Esophagus muscularis mucosa (tissue), 4 donors: Measurements from ENCODE around the gene CALML4. TPM values are rescaled to one million over a fixed set of nuclear protein-coding genes. Genes with fewer than 3 reads are reported as not detected.
A peak's percentile ranks its signal among the peaks of the same experiment; 100 is the strongest.
"Not testable (repeated sequence)": the region's sequence is repeated elsewhere in the genome, so short reads cannot be mapped to it uniquely, and the experiment has no call there.

Experiments
- DNase-seq: peaks from one replicate; pipeline ENCODE4 v3.0.0-alpha.2; 2017; ENCODE audit errors: extremely low spot score
- H3K27ac ChIP-seq, 4 donors: fragments of 200-600 bp; sonication (generic); replicated peaks in 1 of 4; 1 replicate in 3 of 4; 2 replicates in 1 of 4; pipeline ENCODE4 v1.5.1; 2016 to 2019; ENCODE audit warnings: mild to moderate bottlenecking in 1 of 4
- H3K27me3 ChIP-seq, 4 donors: fragments of 200-600 bp; sonication (generic); one replicate each; pipeline versions ENCODE4 v1.5.1 to v1.6.0; 2016 to 2019
- H3K36me3 ChIP-seq, 4 donors: fragments of 200-600 bp; sonication (generic); one replicate each; pipeline ENCODE4 v1.5.1; 2016 to 2019
- H3K4me1 ChIP-seq, 4 donors: fragments of 200-600 bp; sonication (generic); one replicate each; pipeline ENCODE4 v1.5.1; 2016 to 2019
- H3K4me3 ChIP-seq, 4 donors: fragments of 200-600 bp; sonication (generic); 1 replicate in 2 of 4; 2 replicates in 2 of 4; pipeline ENCODE4 v1.5.1; 2016 to 2019; ENCODE audit warnings: mild to moderate bottlenecking in 4 of 4, moderate library complexity in 1 of 4
- H3K9me3 ChIP-seq, 4 donors: fragments of 200-600 bp; sonication (generic); 1 replicate in 3 of 4; 2 replicates in 1 of 4; pipeline ENCODE4 v1.5.1; 2016 to 2019
- CTCF ChIP-seq, 3 experiments: fragments of 200-600 bp in 2 of 3; fragments of 450-650 bp in 1 of 3; sonication (generic) in 2 of 3; IDR thresholded peaks; one replicate each; pipeline ENCODE4 v1.5.1; 2017 to 2019; ENCODE audit warnings: antibody characterized with exemption in 3 of 3, mild to moderate bottlenecking in 2 of 3, moderate library complexity in 1 of 3
- EP300 ChIP-seq: sonication (generic); formaldehyde crosslinking; IDR thresholded peaks from one replicate; pipeline ENCODE4 v1.6.1; 2017; ENCODE audit warnings: antibody characterized with exemption
- POLR2A ChIP-seq: fragments of 450-650 bp; IDR thresholded peaks from one replicate; pipeline ENCODE4 v1.6.1; 2017; ENCODE audit warnings: antibody characterized with exemption, moderate library complexity, mild to moderate bottlenecking, low read depth
- POLR2AphosphoS5 ChIP-seq, 2 donors: sonication (generic); formaldehyde crosslinking; IDR thresholded peaks; one replicate each; pipeline ENCODE4 v1.6.1; 2017; ENCODE audit warnings: antibody characterized with exemption in 2 of 2
- WGBS: methylation state at CpG from one replicate; pipeline ENCODE4 v1.1.5; 2018; 5-methylcytosine and 5-hydroxymethylcytosine counted together
- intact Hi-C: fragments of 100-400 bp; cut with DNase I; formaldehyde crosslinking; loops from one replicate; pipeline ENCODE4 v1.15.1; 2023
- total RNA-seq, 4 donors: library from RNA; depleted of rRNA; stranded (reverse); fragments of >200 nt; gene quantifications; one replicate each; pipeline versions ENCODE4 v1.1.0 to v1.2.1, GENCODE V29; 2016

Gene CALML4
- total RNA-seq, 4 donors from 2014 or later = 14.2 to 45.8 (median 32.1) TPM

- no peak overlapping the region for H3K27ac ChIP-seq
- TF ChIP-seq CTCF (IDR thresholded peaks at IDR 0.05) = no peak
- TF ChIP-seq POLR2A = no peak
- TF ChIP-seq EP300 = no peak
- no peak for TF ChIP-seq POLR2AphosphoS5 (IDR thresholded peaks at IDR 0.05)
- H3K9me3 ChIP-seq = no peaks in the 10 kb centered on the region
- H3K36me3 ChIP-seq = peaks cover 0 to 52% (median 24%) of the 10 kb centered on the region in 4 donors
- no peak for DNase-seq
- intact Hi-C loops = no loop called here
- H3K4me1 ChIP-seq = peaks cover 9 to 24% (median 21%) of the 10 kb centered on the region in 4 donors
- H3K4me3 ChIP-seq = no peak overlapping the region
- WGBS = 98% methylated on average over 4 of the region's 4 CpGs
- H3K27me3 ChIP-seq = no peaks in the 10 kb centered on the region
These were observed 32.0 kb downstream of the CALML4 start for GRCh38 chr15:68173119-68173518.

- DNase-seq, H3K27me3 ChIP-seq, intact Hi-C loops, H3K27ac ChIP-seq, H3K4me3 ChIP-seq, H3K9me3 ChIP-seq: not testable (repeated sequence)
- peaks cover under 1 to 42% (median 19%) of the 10 kb centered on the region in 4 donors for H3K36me3 ChIP-seq
- peaks cover 0 to 13% (median 11%) of the 10 kb centered on the region in 4 donors for H3K4me1 ChIP-seq
- 83% methylated on average over 2 of the region's 2 CpGs for WGBS
These were observed 33.1 kb downstream of the CALML4 start for GRCh38 chr15:68172037-68172436.

- peaks cover 13 to 32% (median 23%) of the 10 kb centered on the region in 4 donors for H3K36me3 ChIP-seq
- 87% methylated on average over 4 of the region's 4 CpGs for WGBS
These were observed 38.3 kb downstream of the CALML4 start for GRCh38 chr15:68166847-68167246.

GRCh38 chr15:68163191-68163590, 41.9 kb downstream of the CALML4 start:
- TF ChIP-seq POLR2A (no peak), POLR2AphosphoS5 (IDR thresholded peaks at IDR 0.05) (no peak), CTCF (IDR thresholded peaks at IDR 0.05) (no peak), EP300 (no peak)
- Histone ChIP-seq H3K27ac (no peak overlapping the region), H3K9me3 (no peaks in the 10 kb centered on the region), H3K27me3 (no peaks in the 10 kb centered on the region), H3K4me1 (peaks cover 5 to 28% (median 18%) of the 10 kb centered on the region in 4 donors), H3K36me3 (peaks cover 9 to 44% (median 27%) of the 10 kb centered on the region in 4 donors), H3K4me3 (no peak overlapping the region)
- intact Hi-C loops = no loop called here
- DNase-seq = no peak

More at GRCh38 chr15:68166847-68167246, 38.3 kb downstream of the CALML4 start:
- Histone ChIP-seq H3K9me3 (no peaks in the 10 kb centered on the region), H3K27ac (no peak overlapping the region), H3K4me3 (no peak overlapping the region), H3K4me1 (peaks cover 0 to 14% (median 7%) of the 10 kb centered on the region in 4 donors), H3K27me3 (no peaks in the 10 kb centered on the region)
- intact Hi-C loops = no loop called here
- no peak for DNase-seq
- TF ChIP-seq EP300 = no peak
- no peak for TF ChIP-seq POLR2AphosphoS5 (IDR thresholded peaks at IDR 0.05)
- no peak for TF ChIP-seq POLR2A
- no peak for TF ChIP-seq CTCF (IDR thresholded peaks at IDR 0.05)

- no peak overlapping the region for H3K4me3 ChIP-seq
- no peak for DNase-seq
- no peaks in the 10 kb centered on the region for H3K9me3 ChIP-seq
- H3K27ac ChIP-seq = peak overlapping the region; percentile 67 to 80 (median 70)
- peaks cover 17 to 55% (median 50%) of the 10 kb centered on the region in 4 donors for H3K4me1 ChIP-seq
- intact Hi-C loops = loop anchor here (10.0 kb wide), 1 partner anchor 57 kb away; no protein-coding TSS in a partner anchor
- 42% methylated on average over 3 of the region's 3 CpGs for WGBS
- H3K36me3 ChIP-seq = peaks cover 0 to 46% (median 22%) of the 10 kb centered on the region in 4 donors
- peak; percentile 15 for TF ChIP-seq EP300
- TF ChIP-seq CTCF (IDR thresholded peaks at IDR 0.05) = no peak
- no peak for TF ChIP-seq POLR2A
- TF ChIP-seq POLR2AphosphoS5 (IDR thresholded peaks at IDR 0.05) = peak in 1 of 2 donors; percentile 71
- no peaks in the 10 kb centered on the region for H3K27me3 ChIP-seq
These were observed 47.0 kb downstream of the CALML4 start for GRCh38 chr15:68158046-68158628.
